ENCODE results near the gene ADAMTS10.
A peak's percentile ranks its signal among the peaks of the same experiment; 100 is the strongest.

DNA sequence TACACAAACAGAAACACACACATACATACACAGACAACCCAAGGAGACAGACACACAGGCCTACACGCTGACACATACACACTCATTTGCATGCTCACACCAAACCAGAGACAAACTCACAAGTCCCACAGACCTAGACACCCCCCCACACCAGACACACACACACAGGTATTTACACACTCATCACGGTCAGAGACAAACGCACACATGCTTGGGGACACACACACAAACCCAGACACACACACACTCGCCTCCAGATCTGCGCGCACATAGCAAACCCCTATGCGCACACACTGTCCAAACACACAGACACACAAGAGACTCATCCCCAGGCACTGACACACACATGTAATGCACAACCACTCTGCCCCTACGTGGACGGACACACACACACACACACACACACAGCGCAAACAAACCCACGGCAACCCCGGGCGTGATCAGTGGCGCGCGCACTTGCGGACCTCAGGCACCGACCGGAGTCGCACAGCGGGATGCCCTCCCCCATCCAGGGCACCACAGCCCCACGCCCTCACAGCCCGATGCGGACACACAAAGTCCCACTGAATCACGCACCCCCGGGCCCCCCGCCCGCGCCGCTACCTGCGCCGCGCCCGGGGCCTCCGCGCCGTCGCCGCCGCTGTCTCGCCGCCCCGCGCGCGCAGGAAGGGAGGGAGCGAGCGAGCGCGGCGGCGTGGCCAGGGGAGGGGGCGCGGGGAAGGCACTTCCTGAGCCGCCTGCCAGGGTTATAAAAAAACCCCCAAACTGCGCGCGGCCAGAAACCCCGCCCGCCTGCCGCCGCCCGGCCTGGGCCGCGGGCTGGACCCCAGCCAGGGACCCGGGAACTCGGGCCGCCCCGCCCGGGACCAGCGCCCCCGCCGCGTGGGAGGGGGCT is at the start of gene ADAMTS10:
- TF ChIP-seq POLR2A (IDR thresholded peaks at IDR 0.05), result peak; percentile 32
- TF ChIP-seq, protein P1, sequence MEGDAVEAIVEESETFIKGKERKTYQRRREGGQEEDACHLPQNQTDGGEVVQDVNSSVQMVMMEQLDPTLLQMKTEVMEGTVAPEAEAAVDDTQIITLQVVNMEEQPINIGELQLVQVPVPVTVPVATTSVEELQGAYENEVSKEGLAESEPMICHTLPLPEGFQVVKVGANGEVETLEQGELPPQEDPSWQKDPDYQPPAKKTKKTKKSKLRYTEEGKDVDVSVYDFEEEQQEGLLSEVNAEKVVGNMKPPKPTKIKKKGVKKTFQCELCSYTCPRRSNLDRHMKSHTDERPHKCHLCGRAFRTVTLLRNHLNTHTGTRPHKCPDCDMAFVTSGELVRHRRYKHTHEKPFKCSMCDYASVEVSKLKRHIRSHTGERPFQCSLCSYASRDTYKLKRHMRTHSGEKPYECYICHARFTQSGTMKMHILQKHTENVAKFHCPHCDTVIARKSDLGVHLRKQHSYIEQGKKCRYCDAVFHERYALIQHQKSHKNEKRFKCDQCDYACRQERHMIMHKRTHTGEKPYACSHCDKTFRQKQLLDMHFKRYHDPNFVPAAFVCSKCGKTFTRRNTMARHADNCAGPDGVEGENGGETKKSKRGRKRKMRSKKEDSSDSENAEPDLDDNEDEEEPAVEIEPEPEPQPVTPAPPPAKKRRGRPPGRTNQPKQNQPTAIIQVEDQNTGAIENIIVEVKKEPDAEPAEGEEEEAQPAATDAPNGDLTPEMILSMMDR (IDR thresholded peaks at IDR 0.05), result no peak

Data from right lobe of liver (tissue), 4 donors.